ENCODE results near the gene DISC1. TPM values are rescaled to one million over a fixed set of nuclear protein-coding genes. Genes with fewer than 3 reads are reported as not detected.
A peak's percentile ranks its signal among the peaks of the same experiment; 100 is the strongest.

The DISC1 gene
- polyA plus RNA-seq, 1 of the 3 experiments (the other 2 are of a cell fraction): 1.7 TPM

DNA sequence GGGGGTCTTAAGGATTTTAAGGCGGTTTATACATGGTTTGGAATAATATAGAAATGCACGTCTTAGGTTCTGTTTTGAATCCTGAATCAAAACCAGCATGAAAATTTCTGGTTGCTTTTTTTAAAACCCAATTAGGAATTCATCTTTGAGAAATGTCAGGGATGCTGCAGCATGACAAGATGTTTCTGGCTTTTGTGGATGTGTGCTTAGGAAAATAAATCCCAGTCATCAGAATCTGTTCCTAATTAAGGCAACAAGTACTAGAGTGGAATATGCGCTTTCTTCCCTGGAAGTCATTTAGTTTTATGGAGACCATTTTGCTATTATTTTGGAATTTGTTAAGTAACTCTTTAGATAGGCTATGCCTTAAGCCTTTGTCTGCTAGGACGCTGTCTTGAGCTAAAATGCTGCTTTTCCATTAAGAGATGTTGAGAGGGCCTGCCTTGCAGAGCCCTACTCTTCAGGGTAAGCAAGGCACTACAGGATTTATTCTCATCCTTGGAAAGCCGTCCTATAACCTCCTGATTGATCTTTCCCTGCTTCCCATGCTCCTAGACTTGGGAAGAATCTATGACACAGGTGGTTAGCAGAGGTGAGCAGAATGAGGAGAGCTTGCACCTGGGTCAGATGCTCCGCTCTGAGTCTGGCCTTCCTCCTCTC, 332.8 kb downstream of the DISC1 start:
- 61% methylated on average over 6 of the region's 6 CpGs for WGBS (ENCODE audit: low lambda C conversion rate)
- DNase-seq: peak; percentile 51
- Histone ChIP-seq H3K4me1 (ENCODE audit: control insufficient read depth in 1 of 2, insufficient read depth in 2 of 2, low read depth in 1 of 2, low read length in 1 of 2) (peaks cover 0 to 20% of the 10 kb centered on the region in 2 experiments; a peak in 2 of 4 replicates), H3K27me3 (ENCODE audit: insufficient read depth) (no peaks in the 10 kb centered on the region), H3K36me3 (replicated peaks in 1 of 2; ENCODE audit: control insufficient read depth in 1 of 2, insufficient read depth in 2 of 2, low read length in 1 of 2) (no peaks in the 10 kb centered on the region), H3K9me3 (no peaks in the 10 kb centered on the region), H3K4me2 (no peak overlapping the region; the same call in 1 of the 2 replicates), H3K79me2 (ENCODE audit: insufficient read depth) (no peaks in the 10 kb centered on the region), H4K20me1 (ENCODE audit: insufficient read depth) (no peaks in the 10 kb centered on the region), H3K9me2 (no peaks in the 10 kb centered on the region), H3F3A (replicated peaks; ENCODE audit: insufficient read depth) (peaks cover 8% of the 10 kb centered on the region), H3K9ac (no peak overlapping the region), H3K4me3 (ENCODE audit: low read depth in 2 of 2, low read length in 1 of 2) (no peak overlapping the region), H2AFZ (ENCODE audit: low read depth) (no peak overlapping the region), H3K27ac (ENCODE audit: low read depth in 2 of 2, low read length in 1 of 2) (peak overlapping the region; percentile 28 to 64; a peak in 3 of 4 replicates)
- peak; percentile 47; the same call in 1 of the 2 replicates for TF ChIP-seq POLR2AphosphoS5 (IDR thresholded peaks at IDR 0.05; ENCODE audit: low read depth, low read length)
- no peak for TF ChIP-seq FOXM1 (IDR thresholded peaks at IDR 0.05; ENCODE audit: low read depth)
- peak; percentile 55; the same call in 1 of the 2 replicates for TF ChIP-seq RCOR1 (IDR thresholded peaks at IDR 0.05; ENCODE audit: low read length)
- TF ChIP-seq, protein P1, sequence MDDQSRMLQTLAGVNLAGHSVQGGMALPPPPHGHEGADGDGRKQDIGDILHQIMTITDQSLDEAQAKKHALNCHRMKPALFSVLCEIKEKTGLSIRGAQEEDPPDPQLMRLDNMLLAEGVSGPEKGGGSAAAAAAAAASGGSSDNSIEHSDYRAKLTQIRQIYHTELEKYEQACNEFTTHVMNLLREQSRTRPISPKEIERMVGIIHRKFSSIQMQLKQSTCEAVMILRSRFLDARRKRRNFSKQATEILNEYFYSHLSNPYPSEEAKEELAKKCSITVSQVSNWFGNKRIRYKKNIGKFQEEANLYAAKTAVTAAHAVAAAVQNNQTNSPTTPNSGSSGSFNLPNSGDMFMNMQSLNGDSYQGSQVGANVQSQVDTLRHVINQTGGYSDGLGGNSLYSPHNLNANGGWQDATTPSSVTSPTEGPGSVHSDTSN (IDR thresholded peaks at IDR 0.05): peak; percentile 82
- TF ChIP-seq FOSL2 (IDR thresholded peaks at IDR 0.05; ENCODE audit: borderline replicate concordance, low read depth): no peak
- peak; percentile 30; the same call in 1 of the 2 replicates for TF ChIP-seq NFIC (IDR thresholded peaks at IDR 0.05; ENCODE audit: borderline replicate concordance)
- no peak for TF ChIP-seq MEF2A (IDR thresholded peaks at IDR 0.05; ENCODE audit: borderline replicate concordance, low read depth)
- TF ChIP-seq, protein P2, sequence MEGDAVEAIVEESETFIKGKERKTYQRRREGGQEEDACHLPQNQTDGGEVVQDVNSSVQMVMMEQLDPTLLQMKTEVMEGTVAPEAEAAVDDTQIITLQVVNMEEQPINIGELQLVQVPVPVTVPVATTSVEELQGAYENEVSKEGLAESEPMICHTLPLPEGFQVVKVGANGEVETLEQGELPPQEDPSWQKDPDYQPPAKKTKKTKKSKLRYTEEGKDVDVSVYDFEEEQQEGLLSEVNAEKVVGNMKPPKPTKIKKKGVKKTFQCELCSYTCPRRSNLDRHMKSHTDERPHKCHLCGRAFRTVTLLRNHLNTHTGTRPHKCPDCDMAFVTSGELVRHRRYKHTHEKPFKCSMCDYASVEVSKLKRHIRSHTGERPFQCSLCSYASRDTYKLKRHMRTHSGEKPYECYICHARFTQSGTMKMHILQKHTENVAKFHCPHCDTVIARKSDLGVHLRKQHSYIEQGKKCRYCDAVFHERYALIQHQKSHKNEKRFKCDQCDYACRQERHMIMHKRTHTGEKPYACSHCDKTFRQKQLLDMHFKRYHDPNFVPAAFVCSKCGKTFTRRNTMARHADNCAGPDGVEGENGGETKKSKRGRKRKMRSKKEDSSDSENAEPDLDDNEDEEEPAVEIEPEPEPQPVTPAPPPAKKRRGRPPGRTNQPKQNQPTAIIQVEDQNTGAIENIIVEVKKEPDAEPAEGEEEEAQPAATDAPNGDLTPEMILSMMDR (IDR thresholded peaks at IDR 0.05): no peak
- TF ChIP-seq TCF12 (IDR thresholded peaks at IDR 0.05): peak; percentile 88
- TF ChIP-seq EP300 (IDR thresholded peaks at IDR 0.05; ENCODE audit: borderline replicate concordance in 1 of 2, low read depth in 1 of 2, low read length in 1 of 2): peak; percentile 23 to 37; a peak in 2 of 4 replicates
- TF ChIP-seq, protein P3, sequence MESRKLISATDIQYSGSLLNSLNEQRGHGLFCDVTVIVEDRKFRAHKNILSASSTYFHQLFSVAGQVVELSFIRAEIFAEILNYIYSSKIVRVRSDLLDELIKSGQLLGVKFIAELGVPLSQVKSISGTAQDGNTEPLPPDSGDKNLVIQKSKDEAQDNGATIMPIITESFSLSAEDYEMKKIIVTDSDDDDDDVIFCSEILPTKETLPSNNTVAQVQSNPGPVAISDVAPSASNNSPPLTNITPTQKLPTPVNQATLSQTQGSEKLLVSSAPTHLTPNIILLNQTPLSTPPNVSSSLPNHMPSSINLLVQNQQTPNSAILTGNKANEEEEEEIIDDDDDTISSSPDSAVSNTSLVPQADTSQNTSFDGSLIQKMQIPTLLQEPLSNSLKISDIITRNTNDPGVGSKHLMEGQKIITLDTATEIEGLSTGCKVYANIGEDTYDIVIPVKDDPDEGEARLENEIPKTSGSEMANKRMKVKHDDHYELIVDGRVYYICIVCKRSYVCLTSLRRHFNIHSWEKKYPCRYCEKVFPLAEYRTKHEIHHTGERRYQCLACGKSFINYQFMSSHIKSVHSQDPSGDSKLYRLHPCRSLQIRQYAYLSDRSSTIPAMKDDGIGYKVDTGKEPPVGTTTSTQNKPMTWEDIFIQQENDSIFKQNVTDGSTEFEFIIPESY (IDR thresholded peaks at IDR 0.05; ENCODE audit: borderline replicate concordance, low read depth): no peak
- TF ChIP-seq EZH2phosphoT487 (IDR thresholded peaks at IDR 0.05; ENCODE audit: borderline replicate concordance, low read depth): no peak
- peak; percentile 25; the same call in 1 of the 2 replicates for TF ChIP-seq JUND (IDR thresholded peaks at IDR 0.05)
- TF ChIP-seq RXRA (IDR thresholded peaks at IDR 0.05; ENCODE audit: borderline replicate concordance, low read depth): no peak
- ChIA-PET CTCF (no interaction called here), POLR2A (no interaction called here)

All from SK-N-SH (cell line).